ENCODE results near the gene ALPK1. TPM values are rescaled to one million over a fixed set of nuclear protein-coding genes. Genes with fewer than 3 reads are reported as not detected.

ALPK1 gene
- polyA plus RNA-seq, 1 of the 3 experiments (the other 2 are of a cell fraction) = 2.8 TPM

DNA sequence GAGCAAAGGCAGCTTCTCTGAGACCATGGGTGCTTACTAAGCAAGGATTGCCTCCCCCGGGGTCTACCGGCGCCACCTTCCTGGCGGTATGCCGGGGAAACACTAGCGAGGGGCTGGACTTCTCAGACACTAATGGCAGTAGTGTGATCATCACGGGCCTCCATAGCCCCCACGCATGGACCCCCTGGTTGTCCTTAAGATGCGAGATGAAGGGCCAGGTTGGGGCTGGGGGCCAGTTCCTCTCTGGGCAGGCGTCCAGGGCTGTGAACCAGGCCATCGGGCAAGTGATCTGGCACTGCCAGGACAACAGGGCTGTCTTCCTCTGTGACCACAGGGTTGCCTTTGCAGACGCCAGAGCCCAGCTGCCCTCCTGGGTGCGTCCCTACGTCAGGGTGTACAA, 60.7 kb downstream of the ALPK1 start:
- WGBS (ENCODE audit: low lambda C conversion rate) = 74% methylated on average over 5 of the region's 14 CpGs
- ChIA-PET CTCF (no interaction called here), POLR2A (no interaction called here)
- Histone ChIP-seq H3K27me3 (ENCODE audit: insufficient read depth) (no peaks in the 10 kb centered on the region), H3K9me3 (no peaks in the 10 kb centered on the region), H4K20me1 (ENCODE audit: insufficient read depth) (no peaks in the 10 kb centered on the region), H3K36me3 (replicated peaks in 1 of 2; ENCODE audit: control insufficient read depth in 1 of 2, insufficient read depth in 2 of 2, low read length in 1 of 2) (no peaks in the 10 kb centered on the region), H3K9ac (no peak overlapping the region), H3K4me2 (no peak overlapping the region), H3K4me3 (ENCODE audit: low read depth in 2 of 2, low read length in 1 of 2) (no peak overlapping the region), H3K79me2 (ENCODE audit: insufficient read depth) (no peaks in the 10 kb centered on the region), H3K4me1 (ENCODE audit: control insufficient read depth in 1 of 2, insufficient read depth in 2 of 2, low read depth in 1 of 2, low read length in 1 of 2) (no peaks in the 10 kb centered on the region), H3K9me2 (no peaks in the 10 kb centered on the region), H2AFZ (ENCODE audit: low read depth) (no peak overlapping the region), H3F3A (replicated peaks; ENCODE audit: insufficient read depth) (no peaks in the 10 kb centered on the region), H3K27ac (ENCODE audit: low read depth in 2 of 2, low read length in 1 of 2) (no peak overlapping the region)
- DNase-seq = no peak
- TF ChIP-seq IRF3 (IDR thresholded peaks at IDR 0.05; ENCODE audit: low read depth, low read length) = no peak

GRCh38 chr4:112358415-112358814, 61.2 kb downstream of the ALPK1 start:
- Histone ChIP-seq H3K9me3 (no peaks in the 10 kb centered on the region), H3K27ac (ENCODE audit: low read depth in 2 of 2, low read length in 1 of 2) (no peak overlapping the region), H3K9ac (no peak overlapping the region), H3K36me3 (replicated peaks in 1 of 2; ENCODE audit: control insufficient read depth in 1 of 2, insufficient read depth in 2 of 2, low read length in 1 of 2) (no peaks in the 10 kb centered on the region), H3F3A (replicated peaks; ENCODE audit: insufficient read depth) (no peaks in the 10 kb centered on the region), H2AFZ (ENCODE audit: low read depth) (no peak overlapping the region), H3K9me2 (no peaks in the 10 kb centered on the region), H4K20me1 (ENCODE audit: insufficient read depth) (no peaks in the 10 kb centered on the region), H3K27me3 (ENCODE audit: insufficient read depth) (no peaks in the 10 kb centered on the region), H3K4me3 (ENCODE audit: low read depth in 2 of 2, low read length in 1 of 2) (no peak overlapping the region), H3K4me1 (ENCODE audit: control insufficient read depth in 1 of 2, insufficient read depth in 2 of 2, low read depth in 1 of 2, low read length in 1 of 2) (no peaks in the 10 kb centered on the region), H3K79me2 (ENCODE audit: insufficient read depth) (no peaks in the 10 kb centered on the region), H3K4me2 (no peak overlapping the region)
- WGBS (ENCODE audit: low lambda C conversion rate) = 100% methylated on average over 3 of the region's 10 CpGs
- POLR2A ChIA-PET = no interaction called here
- DNase-seq = no peak
- CTCF ChIA-PET = interaction anchor here (0.8 kb wide), 1 partner anchor 8 kb away, joined by 3 read pairs; no protein-coding TSS in a partner anchor
- TF ChIP-seq POLR2AphosphoS5 (IDR thresholded peaks at IDR 0.05; ENCODE audit: low read depth, low read length) (no peak), FOXM1 (IDR thresholded peaks at IDR 0.05; ENCODE audit: low read depth) (no peak), USF2 (IDR thresholded peaks at IDR 0.05; ENCODE audit: borderline replicate concordance, low read depth, low read length) (no peak), SIN3A (IDR thresholded peaks at IDR 0.05; ENCODE audit: borderline replicate concordance, low read depth, low read length) (no peak)
- TF ChIP-seq, protein P1, sequence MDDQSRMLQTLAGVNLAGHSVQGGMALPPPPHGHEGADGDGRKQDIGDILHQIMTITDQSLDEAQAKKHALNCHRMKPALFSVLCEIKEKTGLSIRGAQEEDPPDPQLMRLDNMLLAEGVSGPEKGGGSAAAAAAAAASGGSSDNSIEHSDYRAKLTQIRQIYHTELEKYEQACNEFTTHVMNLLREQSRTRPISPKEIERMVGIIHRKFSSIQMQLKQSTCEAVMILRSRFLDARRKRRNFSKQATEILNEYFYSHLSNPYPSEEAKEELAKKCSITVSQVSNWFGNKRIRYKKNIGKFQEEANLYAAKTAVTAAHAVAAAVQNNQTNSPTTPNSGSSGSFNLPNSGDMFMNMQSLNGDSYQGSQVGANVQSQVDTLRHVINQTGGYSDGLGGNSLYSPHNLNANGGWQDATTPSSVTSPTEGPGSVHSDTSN (IDR thresholded peaks at IDR 0.05) = no peak

DNA sequence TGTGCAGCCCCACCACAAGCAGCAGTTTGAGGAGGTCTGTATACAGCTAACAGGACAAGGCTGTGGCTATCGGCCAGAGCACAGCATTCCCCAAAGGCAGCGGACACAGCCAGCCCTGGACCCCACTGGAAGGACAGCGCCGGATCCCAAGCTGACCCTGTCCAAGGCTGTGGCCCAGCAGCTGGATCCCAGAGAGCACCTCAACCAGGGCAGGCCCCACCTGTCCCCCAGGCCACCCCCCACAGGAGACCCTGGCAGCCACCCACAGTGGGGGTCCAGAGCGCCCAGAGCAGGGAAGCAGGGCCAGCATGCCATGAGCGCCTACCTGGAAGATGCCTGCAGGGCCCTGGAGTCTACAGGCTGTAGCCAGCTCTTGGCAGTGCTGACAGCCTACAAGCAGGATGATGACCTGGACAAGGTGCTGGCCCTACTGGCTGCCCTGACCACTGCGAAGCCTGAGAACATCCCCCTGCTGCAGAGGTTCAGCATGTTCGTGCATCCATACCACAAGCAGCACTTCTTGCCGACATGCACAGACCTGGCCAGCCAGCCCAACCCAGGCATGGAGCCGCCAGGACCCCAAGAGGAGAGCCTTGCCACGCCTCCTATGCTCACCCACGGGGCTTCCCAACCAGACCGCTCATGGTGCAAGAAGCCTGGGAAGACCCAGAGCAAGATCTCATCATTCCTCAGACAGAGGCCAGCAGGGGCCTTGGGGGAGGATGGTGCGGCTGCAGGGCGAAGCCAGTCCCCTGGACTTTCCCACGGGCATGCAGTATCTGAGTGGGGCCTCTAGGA, 62.0 kb downstream of the ALPK1 start:
- H3K4me2 ChIP-seq = no peak overlapping the region
- no peaks in the 10 kb centered on the region for H3K36me3 ChIP-seq (replicated peaks in 1 of 2; ENCODE audit: control insufficient read depth in 1 of 2, insufficient read depth in 2 of 2, low read length in 1 of 2)
- H2AFZ ChIP-seq (ENCODE audit: low read depth) = no peak overlapping the region
- no peak overlapping the region for H3K9ac ChIP-seq
- no peak for DNase-seq
- POLR2A ChIA-PET = no interaction called here
- no peaks in the 10 kb centered on the region for H3K79me2 ChIP-seq (ENCODE audit: insufficient read depth)
- H3K4me1 ChIP-seq (ENCODE audit: control insufficient read depth in 1 of 2, insufficient read depth in 2 of 2, low read depth in 1 of 2, low read length in 1 of 2) = no peaks in the 10 kb centered on the region
- no peaks in the 10 kb centered on the region for H3K9me3 ChIP-seq
- no peak overlapping the region for H3K4me3 ChIP-seq (ENCODE audit: low read depth in 2 of 2, low read length in 1 of 2)
- H3F3A ChIP-seq (replicated peaks; ENCODE audit: insufficient read depth) = no peaks in the 10 kb centered on the region
- 78% methylated on average over 6 of the region's 16 CpGs for WGBS (ENCODE audit: low lambda C conversion rate)
- no peaks in the 10 kb centered on the region for H3K9me2 ChIP-seq
- TF ChIP-seq MAX (IDR thresholded peaks at IDR 0.05; ENCODE audit: low read depth) (no peak), EZH2phosphoT487 (IDR thresholded peaks at IDR 0.05; ENCODE audit: borderline replicate concordance, low read depth) (no peak), TAF1 (IDR thresholded peaks at IDR 0.05; ENCODE audit: borderline replicate concordance, low read depth, low read length) (no peak), SIN3A (IDR thresholded peaks at IDR 0.05; ENCODE audit: borderline replicate concordance, low read depth, low read length) (no peak), IRF3 (IDR thresholded peaks at IDR 0.05; ENCODE audit: low read depth, low read length) (no peak), USF2 (IDR thresholded peaks at IDR 0.05; ENCODE audit: borderline replicate concordance, low read depth, low read length) (no peak)
- H4K20me1 ChIP-seq (ENCODE audit: insufficient read depth) = no peaks in the 10 kb centered on the region
- no peak overlapping the region for H3K27ac ChIP-seq (ENCODE audit: low read depth in 2 of 2, low read length in 1 of 2)
- CTCF ChIA-PET = interaction anchor here (0.8 kb wide), 1 partner anchor 9 kb away, joined by 3 read pairs; no protein-coding TSS in a partner anchor
- no peaks in the 10 kb centered on the region for H3K27me3 ChIP-seq (ENCODE audit: insufficient read depth)
